ENCODE results near the gene PPP2R3A.
"Not testable (repeated sequence)": the region's sequence is repeated elsewhere in the genome, so short reads cannot be mapped to it uniquely, and the experiment has no call there.

PPP2R3A gene

GRCh38 chr3:136114421-136114820 is 148.9 kb downstream of the PPP2R3A start:
- no peak for DNase-seq
- TF ChIP-seq EZH2phosphoT487 (IDR thresholded peaks at IDR 0.05; ENCODE audit: low read length) (no peak), EZH2 (optimal IDR thresholded peaks at IDR 0.05; ENCODE audit: low read depth, low read length) (no peak)
- TF ChIP-seq, protein P1, sequence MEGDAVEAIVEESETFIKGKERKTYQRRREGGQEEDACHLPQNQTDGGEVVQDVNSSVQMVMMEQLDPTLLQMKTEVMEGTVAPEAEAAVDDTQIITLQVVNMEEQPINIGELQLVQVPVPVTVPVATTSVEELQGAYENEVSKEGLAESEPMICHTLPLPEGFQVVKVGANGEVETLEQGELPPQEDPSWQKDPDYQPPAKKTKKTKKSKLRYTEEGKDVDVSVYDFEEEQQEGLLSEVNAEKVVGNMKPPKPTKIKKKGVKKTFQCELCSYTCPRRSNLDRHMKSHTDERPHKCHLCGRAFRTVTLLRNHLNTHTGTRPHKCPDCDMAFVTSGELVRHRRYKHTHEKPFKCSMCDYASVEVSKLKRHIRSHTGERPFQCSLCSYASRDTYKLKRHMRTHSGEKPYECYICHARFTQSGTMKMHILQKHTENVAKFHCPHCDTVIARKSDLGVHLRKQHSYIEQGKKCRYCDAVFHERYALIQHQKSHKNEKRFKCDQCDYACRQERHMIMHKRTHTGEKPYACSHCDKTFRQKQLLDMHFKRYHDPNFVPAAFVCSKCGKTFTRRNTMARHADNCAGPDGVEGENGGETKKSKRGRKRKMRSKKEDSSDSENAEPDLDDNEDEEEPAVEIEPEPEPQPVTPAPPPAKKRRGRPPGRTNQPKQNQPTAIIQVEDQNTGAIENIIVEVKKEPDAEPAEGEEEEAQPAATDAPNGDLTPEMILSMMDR (IDR thresholded peaks at IDR 0.05; ENCODE audit: low read length): no peak
- H3K4me2 ChIP-seq (ENCODE audit: low read depth, low read length): no peak overlapping the region

GRCh38 chr3:136119332-136119731 is 153.8 kb downstream of the PPP2R3A start:
- not testable (repeated sequence) for H3K4me3 ChIP-seq (ENCODE audit: low read length); H4K20me1 ChIP-seq (ENCODE audit: insufficient read depth, low read length); H3K4me1 ChIP-seq (ENCODE audit: low read length); DNase-seq; H3F3A ChIP-seq (ENCODE audit: insufficient read depth, low read length); H3K9me2 ChIP-seq (replicated peaks; ENCODE audit: insufficient read depth, low read length); H3K79me2 ChIP-seq (ENCODE audit: low read length); H3K27me3 ChIP-seq (replicated peaks; ENCODE audit: insufficient read depth, low read length); H3K4me2 ChIP-seq (ENCODE audit: low read depth, low read length); H3K27ac ChIP-seq (ENCODE audit: low read length); H3K36me3 ChIP-seq (replicated peaks; ENCODE audit: insufficient read depth, low read length); H3K9ac ChIP-seq (ENCODE audit: low read length); H3K9me3 ChIP-seq (replicated peaks; ENCODE audit: insufficient read depth, low read length); H2AFZ ChIP-seq (ENCODE audit: low read length)

More at GRCh38 chr3:136114421-136114820, 148.9 kb downstream of the PPP2R3A start:
- Histone ChIP-seq H3K9ac (ENCODE audit: low read length) (no peak overlapping the region), H2AFZ (ENCODE audit: low read length) (no peak overlapping the region), H3K36me3 (replicated peaks; ENCODE audit: insufficient read depth, low read length) (no peaks in the 10 kb centered on the region), H3K27ac (ENCODE audit: low read length) (no peak overlapping the region), H3K27me3 (replicated peaks; ENCODE audit: insufficient read depth, low read length) (peaks cover 4% of the 10 kb centered on the region; the same call in 1 of the 2 replicates), H4K20me1 (ENCODE audit: insufficient read depth, low read length) (no peaks in the 10 kb centered on the region), H3F3A (ENCODE audit: insufficient read depth, low read length) (peaks cover 13% of the 10 kb centered on the region), H3K79me2 (ENCODE audit: low read length) (peaks cover 3% of the 10 kb centered on the region; the same call in 1 of the 2 replicates), H3K9me3 (replicated peaks; ENCODE audit: insufficient read depth, low read length) (no peaks in the 10 kb centered on the region), H3K4me3 (ENCODE audit: low read length) (no peak overlapping the region), H3K9me2 (replicated peaks; ENCODE audit: insufficient read depth, low read length) (no peaks in the 10 kb centered on the region), H3K4me1 (ENCODE audit: low read length) (peaks cover 13% of the 10 kb centered on the region)

GRCh38 chr3:136119783-136120182 is 154.3 kb downstream of the PPP2R3A start:
- H3K27me3 ChIP-seq (replicated peaks; ENCODE audit: insufficient read depth, low read length); H3K36me3 ChIP-seq (replicated peaks; ENCODE audit: insufficient read depth, low read length); H3K9ac ChIP-seq (ENCODE audit: low read length); H3K9me2 ChIP-seq (replicated peaks; ENCODE audit: insufficient read depth, low read length); H3K4me2 ChIP-seq (ENCODE audit: low read depth, low read length); H3K4me1 ChIP-seq (ENCODE audit: low read length); H2AFZ ChIP-seq (ENCODE audit: low read length); H3K79me2 ChIP-seq (ENCODE audit: low read length); H3K27ac ChIP-seq (ENCODE audit: low read length); H3K9me3 ChIP-seq (replicated peaks; ENCODE audit: insufficient read depth, low read length); H3K4me3 ChIP-seq (ENCODE audit: low read length); H4K20me1 ChIP-seq (ENCODE audit: insufficient read depth, low read length); H3F3A ChIP-seq (ENCODE audit: insufficient read depth, low read length); DNase-seq: not testable (repeated sequence)

DNA sequence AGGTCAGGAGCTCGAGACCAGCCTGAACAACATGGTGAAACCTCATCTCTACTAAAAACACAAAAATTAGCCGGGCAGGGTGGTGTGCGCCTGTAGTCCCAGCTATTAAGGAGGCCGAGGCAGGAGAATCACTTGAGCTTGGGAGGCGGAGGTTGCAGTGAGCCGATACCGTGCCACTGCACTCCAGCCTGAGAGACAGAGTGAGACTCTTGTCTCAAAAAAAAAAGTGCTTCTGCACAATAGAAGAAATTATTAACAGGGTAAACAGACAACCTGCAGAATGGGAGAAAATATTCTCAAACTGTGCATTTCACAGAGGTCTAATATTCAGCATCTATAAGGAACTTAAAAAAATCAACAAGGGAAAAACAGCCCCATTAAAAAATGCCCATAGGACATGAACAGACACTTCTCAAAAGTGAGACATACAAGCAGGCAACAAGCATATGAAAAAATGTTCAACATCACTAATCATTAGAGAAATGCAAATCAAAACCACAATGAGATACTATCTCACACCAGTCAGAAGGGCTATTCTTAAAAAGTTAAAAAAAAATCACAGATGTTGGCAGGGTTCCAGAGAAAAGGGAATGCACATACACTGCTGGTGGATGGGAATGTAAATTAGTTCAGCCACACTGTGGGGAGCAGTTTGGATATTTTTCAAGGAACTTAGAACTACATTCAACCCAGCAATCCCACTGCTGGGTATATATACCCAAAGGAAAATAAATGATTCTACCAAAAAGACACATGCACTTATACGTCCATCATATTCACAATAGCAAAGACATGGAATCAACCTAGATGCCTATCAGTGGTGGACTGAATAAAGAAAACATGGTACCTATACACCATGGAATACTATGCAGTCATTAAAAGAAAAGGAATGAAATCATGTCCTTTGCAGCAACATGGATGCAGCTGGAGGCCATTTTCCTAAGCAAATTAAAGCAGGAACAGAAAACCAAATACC is 155.1 kb downstream of the PPP2R3A start:
- no peak for TF ChIP-seq EZH2 (optimal IDR thresholded peaks at IDR 0.05; ENCODE audit: low read depth, low read length)
- TF ChIP-seq, protein P1 (IDR thresholded peaks at IDR 0.05; ENCODE audit: low read length): no peak
- no peak for TF ChIP-seq EZH2phosphoT487 (IDR thresholded peaks at IDR 0.05; ENCODE audit: low read length)
- DNase-seq: no peak
- H3K4me3 ChIP-seq (ENCODE audit: low read length): no peak overlapping the region
- H3K9ac ChIP-seq (ENCODE audit: low read length): no peak overlapping the region
- no peak overlapping the region for H3K4me2 ChIP-seq (ENCODE audit: low read depth, low read length)
- no peaks in the 10 kb centered on the region for H3K27me3 ChIP-seq (replicated peaks; ENCODE audit: insufficient read depth, low read length)
- no peaks in the 10 kb centered on the region for H4K20me1 ChIP-seq (ENCODE audit: insufficient read depth, low read length)
- no peaks in the 10 kb centered on the region for H3K79me2 ChIP-seq (ENCODE audit: low read length)
- H2AFZ ChIP-seq (ENCODE audit: low read length): no peak overlapping the region
- no peaks in the 10 kb centered on the region for H3F3A ChIP-seq (ENCODE audit: insufficient read depth, low read length)
- H3K9me3 ChIP-seq (replicated peaks; ENCODE audit: insufficient read depth, low read length): no peaks in the 10 kb centered on the region
- no peaks in the 10 kb centered on the region for H3K36me3 ChIP-seq (replicated peaks; ENCODE audit: insufficient read depth, low read length)
- H3K4me1 ChIP-seq (ENCODE audit: low read length): no peaks in the 10 kb centered on the region; the same call in 1 of the 2 replicates
- H3K27ac ChIP-seq (ENCODE audit: low read length): no peak overlapping the region
- H3K9me2 ChIP-seq (replicated peaks; ENCODE audit: insufficient read depth, low read length): no peaks in the 10 kb centered on the region
